Measurements from ENCODE around the gene CA9.
"Not testable (repeated sequence)": the region's sequence is repeated elsewhere in the genome, so short reads cannot be mapped to it uniquely, and the experiment has no call there.

The CA9 gene

GRCh38 chr9:35673132-35674024 is at the start of gene CA9:
CA9 (plus strand) TSS chr9:35673928; CDS start chr9:35673960, 32 bp downstream.
- in situ Hi-C loops (cut with MboI; ENCODE audit: low sequenced_read_pairs) = no loop called here

DNA sequence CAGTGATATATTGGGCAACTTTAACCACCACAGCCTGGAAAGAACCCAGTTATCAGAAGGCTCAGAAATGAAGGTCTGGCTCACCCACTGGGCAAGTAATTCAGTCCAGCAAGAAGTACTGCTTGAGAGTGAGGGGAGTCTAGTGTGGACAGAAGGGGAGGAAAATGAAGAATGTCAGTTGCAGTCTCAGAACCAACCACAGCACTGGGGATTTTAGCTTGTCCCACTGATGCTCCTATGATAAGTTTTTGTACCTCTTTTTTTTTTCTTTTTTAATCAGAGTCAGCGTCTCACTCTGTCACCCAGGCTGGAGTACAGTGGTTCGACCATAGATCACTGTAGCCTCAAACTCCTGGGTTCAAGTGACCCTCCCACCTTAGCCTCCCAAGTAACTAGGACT is 46.2 kb upstream of the CA9 start:
- in situ Hi-C loops (cut with MboI; ENCODE audit: low sequenced_read_pairs) = no loop called here

DNA sequence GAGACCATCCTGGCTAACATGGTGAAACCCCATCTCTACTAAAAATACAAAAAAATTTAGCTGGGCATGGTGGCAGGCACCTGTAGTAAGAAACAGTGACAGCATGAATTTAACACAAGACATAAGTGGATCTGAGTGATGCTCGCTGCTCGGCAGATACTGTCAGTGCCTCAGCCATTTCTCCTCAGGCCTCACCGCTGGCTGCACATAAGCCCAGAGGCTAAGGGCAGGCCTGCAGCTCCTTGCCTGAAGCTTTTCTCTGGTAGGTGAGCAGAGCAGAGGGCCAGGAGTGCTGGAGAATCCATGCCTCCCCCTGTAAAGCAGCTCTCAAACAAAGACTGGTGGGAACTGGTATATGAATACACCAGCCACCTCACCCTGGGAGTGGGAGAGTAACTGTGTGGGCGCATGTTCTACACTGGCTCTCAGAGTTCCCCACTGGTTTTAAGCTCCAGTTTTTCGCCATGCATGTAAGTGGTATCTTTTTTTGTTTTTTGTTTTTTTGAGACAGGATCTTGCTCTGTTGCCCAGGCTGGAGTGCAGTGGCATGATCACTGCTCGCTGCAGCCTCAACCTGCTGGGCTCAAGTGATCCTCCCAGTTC is 45.2 kb upstream of the CA9 start:
- in situ Hi-C loops (cut with MboI; ENCODE audit: low sequenced_read_pairs) = no loop called here

- in situ Hi-C loops (cut with MboI; ENCODE audit: low sequenced_read_pairs) = no loop called here
Observed at GRCh38 chr9:35629597-35629996, 44.1 kb upstream of the CA9 start.

DNA sequence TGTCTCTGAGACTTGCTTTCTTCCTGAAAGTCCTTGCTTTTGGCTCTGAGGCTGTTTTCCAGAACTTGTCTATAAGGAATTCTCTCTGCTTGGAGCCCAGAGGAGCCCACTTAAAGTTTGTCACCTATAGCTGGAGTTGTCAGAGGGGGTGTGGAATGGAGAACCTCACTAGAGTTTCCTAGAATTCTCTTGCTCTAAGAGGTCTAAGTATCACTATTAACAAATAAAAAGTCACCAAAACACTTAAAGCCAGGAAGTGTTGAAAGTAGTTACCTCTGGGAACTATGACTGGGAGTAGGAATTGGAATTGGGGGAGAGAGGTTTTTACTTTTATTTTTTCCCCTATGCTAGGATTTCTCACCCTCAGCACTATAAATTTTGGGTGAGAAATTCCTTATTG is 38.0 kb upstream of the CA9 start:
- in situ Hi-C loops (cut with MboI; ENCODE audit: low sequenced_read_pairs) = no loop called here

DNA sequence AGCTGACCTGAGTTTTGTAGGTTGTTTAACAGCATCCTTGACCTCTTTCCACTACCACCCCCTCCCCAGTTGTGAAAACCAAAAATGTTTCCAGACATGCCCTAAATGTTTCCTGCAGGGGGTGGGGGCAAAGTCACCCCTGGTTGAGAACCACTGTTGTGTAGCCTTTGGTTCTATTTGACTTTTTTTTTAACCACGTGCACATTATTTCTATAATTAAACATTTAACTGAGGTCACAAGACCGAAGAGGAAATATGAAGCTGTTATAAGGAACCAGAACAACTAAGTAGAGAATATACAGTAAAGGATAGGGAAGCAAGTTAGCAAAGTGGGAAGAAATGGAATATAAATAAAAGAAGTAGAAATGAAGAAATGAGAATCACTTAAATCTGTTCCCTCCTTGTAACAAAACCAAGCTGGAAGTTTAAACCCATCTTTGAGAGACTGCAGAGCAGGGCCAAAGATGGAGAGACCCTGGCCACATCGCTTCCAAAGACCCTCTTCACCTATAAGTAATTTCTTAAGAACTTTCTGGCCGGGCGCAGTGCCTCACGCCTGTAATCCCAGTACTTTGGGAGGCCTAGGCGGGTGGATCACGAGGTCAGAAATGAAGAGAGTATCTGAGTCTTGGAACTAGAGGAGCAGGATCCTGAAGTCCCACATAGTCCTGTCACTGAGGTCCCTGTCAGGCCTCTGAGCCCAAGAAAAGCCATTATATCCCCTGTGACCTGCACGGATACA is 37.4 kb upstream of the CA9 start:
- in situ Hi-C loops (cut with MboI; ENCODE audit: low sequenced_read_pairs) = no loop called here

- in situ Hi-C loops (cut with MboI; ENCODE audit: low sequenced_read_pairs) = not testable (repeated sequence)
Observed at GRCh38 chr9:35636877-35637246, 36.9 kb upstream of the CA9 start.

- in situ Hi-C loops (cut with MboI; ENCODE audit: low sequenced_read_pairs) = not testable (repeated sequence)
Observed at GRCh38 chr9:35637427-35637955, 36.2 kb upstream of the CA9 start.

GRCh38 chr9:35638751-35639150 is 35.0 kb upstream of the CA9 start:
- in situ Hi-C loops (cut with MboI; ENCODE audit: low sequenced_read_pairs) = not testable (repeated sequence)

GRCh38 chr9:35639225-35639624 is 34.5 kb upstream of the CA9 start:
- in situ Hi-C loops (cut with MboI; ENCODE audit: low sequenced_read_pairs) = not testable (repeated sequence)

GRCh38 chr9:35639631-35640030 is 34.1 kb upstream of the CA9 start:
- in situ Hi-C loops (cut with MboI; ENCODE audit: low sequenced_read_pairs) = no loop called here

DNA sequence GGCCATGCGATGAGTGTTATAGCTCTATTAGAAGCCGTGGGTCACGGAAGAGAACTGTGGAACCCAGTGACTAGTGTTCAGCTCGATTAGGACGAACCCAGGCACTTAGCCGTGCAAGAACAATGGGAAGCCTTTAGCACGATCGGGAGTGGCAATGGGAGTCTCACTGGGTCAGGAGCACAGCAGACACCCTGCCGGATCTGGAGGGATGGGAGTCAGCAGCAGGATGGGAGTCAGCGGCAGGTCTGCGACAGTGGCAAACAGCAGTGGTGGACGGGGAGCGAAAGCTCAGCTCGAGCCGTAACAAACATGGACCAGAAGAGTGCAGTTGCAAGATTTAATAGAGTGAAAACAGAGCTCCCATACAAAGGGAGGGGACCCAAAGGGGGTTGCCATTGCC is 33.3 kb upstream of the CA9 start:
- in situ Hi-C loops (cut with MboI; ENCODE audit: low sequenced_read_pairs) = not testable (repeated sequence)

- in situ Hi-C loops (cut with MboI; ENCODE audit: low sequenced_read_pairs) = not testable (repeated sequence)
Observed at GRCh38 chr9:35641478-35641877, 32.2 kb upstream of the CA9 start.

DNA sequence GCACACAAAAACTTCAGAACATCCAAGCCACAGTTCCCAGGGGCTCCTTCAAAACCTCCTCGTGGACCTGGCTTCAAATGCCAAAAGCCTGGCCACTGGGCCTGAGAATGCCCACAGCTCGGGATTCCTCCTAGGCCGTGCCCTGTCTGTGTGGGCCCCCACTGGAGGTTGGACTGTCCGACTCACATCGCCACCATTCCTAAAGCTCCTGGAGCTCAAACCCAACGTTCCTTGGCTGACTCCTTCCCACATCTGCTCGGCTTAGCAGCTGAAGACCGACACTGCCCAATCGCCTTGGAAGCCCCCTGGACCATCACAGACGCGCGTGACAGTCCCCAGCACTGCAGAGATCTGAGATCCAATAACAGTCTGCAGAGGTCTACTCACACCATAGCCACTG is 30.7 kb upstream of the CA9 start:
- in situ Hi-C loops (cut with MboI; ENCODE audit: low sequenced_read_pairs) = no loop called here

DNA sequence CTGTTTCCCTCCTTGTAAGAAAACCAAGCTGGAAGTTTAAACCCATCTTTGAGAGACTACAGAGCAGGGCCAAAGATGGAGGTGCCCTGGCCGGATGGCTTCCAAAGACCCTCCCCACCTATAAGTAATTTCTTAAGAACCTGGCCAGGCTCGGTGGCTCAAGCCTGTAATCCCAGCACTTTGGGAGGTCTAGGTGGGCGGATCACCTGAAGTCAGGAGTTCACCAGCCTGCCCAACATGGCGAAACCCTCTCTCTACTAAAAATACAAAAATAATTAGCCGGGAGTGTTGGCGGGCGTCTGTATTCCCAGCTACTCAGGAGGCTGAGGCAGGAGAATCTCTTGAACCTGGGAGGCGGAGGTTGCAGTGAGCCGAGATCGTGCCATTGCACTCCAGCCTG is 28.0 kb upstream of the CA9 start:
- in situ Hi-C loops (cut with MboI; ENCODE audit: low sequenced_read_pairs) = not testable (repeated sequence)

DNA sequence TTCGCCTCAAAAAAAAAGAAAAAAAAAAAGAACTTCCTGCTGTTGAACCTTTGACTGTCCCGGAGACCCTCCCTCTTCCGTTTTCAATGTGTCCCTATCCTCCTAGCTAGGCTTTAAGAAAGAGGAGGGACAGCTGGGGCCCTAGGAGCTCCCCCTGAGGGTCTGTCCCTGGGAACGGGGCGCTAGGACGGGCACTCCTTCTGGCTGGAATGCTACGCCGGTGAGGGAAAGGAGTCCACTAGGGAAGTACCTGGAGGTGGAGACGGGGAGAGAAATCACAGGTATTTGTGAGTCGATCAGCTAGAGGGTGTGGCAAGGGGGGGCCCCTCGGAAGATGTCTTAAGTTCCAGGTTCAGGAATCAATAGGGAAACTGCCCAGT is 27.6 kb upstream of the CA9 start:
- in situ Hi-C loops (cut with MboI; ENCODE audit: low sequenced_read_pairs) = no loop called here

DNA sequence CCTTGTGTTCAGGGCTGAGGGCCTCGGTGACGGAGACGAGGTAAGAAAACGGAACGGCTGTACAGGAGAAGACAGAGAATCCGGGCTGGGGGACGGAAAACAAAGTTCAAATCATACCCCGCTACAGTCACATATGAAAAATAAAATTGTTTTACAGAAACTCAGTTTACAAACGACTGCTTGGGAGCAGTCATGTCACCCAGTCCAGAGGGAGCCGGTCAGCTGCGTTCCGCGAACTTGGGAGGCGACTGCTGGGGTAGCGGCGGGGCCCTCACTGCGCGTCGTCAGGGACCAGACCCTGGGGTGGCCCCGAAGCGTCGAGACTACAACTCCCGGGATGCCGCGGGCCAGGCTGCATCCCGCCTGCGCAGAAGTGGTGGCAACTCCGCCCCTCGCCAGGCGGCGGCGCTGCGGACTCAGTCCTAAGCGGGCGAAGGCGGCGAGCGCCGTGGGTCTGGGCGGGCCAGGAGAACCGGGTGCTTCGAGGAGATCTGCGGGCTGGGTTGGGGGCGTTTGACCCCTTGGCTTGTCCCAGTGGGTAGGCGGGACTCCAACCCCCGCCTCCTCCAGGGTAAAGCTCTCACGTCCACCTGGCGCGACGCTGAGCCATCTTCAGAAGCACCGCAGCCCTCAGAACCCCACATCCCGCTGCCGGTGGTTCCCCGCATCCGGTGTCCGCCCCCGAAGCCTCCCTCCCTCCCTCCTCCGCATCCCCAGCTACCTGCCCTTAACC is 27.0 kb upstream of the CA9 start:
- in situ Hi-C loops (cut with MboI; ENCODE audit: low sequenced_read_pairs) = no loop called here

DNA sequence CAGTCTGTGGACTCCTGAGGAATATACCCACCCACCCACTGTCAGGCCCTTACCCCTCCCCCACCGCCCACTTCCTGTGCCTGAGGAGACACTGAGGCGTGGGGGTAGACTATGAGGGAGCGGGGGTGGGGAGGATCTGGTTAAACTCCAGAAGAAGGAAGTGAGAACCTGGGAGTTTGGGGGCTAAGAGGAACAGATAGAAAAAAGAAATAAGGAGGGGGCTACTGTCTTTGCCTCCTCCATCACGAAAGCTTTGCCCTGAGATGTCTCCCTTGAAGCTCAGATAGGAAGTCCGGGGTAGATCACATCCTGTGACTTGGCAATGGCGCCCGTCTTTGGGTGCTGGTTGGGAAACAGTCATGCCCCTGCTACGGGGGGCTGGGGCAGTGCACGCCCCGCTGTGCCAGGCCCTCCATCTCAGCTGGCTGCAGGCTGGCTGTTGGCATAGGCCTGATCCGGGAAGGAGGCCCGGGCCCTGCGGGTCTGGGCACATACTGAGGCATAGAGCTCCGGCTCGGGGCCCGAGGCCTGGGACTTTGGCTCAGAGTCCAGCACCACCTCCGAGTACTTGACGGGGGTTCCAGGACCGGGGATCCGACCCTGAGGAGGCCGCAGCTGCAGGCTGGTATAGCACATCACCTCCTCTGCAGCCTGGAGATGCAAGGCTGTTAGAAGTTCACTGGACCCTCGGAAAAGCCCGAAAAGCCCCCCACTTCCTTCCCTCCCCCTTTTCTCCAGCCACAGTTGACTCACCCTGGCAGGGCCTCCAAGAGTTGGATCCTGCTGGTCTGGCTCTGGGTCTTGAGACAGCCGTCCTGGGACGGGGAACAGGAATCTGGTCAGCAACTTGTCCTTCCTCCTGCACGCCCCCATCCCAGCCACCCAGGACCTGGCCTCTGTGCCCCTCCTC is 24.0 kb upstream of the CA9 start:
- in situ Hi-C loops (cut with MboI; ENCODE audit: low sequenced_read_pairs) = no loop called here

GRCh38 chr9:35650341-35651158 is 23.2 kb upstream of the CA9 start, which contains the start of gene SIT1:
SIT1 (minus strand) TSS chr9:35650931; CDS start chr9:35650853, 78 bp downstream.
- in situ Hi-C loops (cut with MboI; ENCODE audit: low sequenced_read_pairs) = no loop called here

All from HL-60/S4 treated with retinoic acid at 250 ng/mL for 4 days and 3 days (cell line).